SK-N-SH (cell line): ENCODE measurements around the gene ACBD6. TPM values are rescaled to one million over a fixed set of nuclear protein-coding genes. Genes with fewer than 3 reads are reported as not detected.

Experiments used
- CTCF ChIA-PET: fragments of 300-600, 350-600 bp; formaldehyde crosslinking; extraction: SDS; loops from one replicate; lab custom pipeline; 2021; lab: Yijun Ruan, JAX
- POLR2A ChIA-PET: fragments of 350-600 bp; sonication (Branson Sonifier 250); formaldehyde crosslinking; extraction: SDS; loops from one replicate; lab custom pipeline; 2020; ENCODE audit warnings: antibody characterized with exemption, inconsistent platforms; lab: Yijun Ruan, JAX
- DNase-seq: peaks from one replicate; pipeline ENCODE4 v3.0.0; 2012
- H2AFZ ChIP-seq: fragments of 200-600 bp; sonication (generic); 2 replicates; pipeline ENCODE4 v1.8.1; 2016; ENCODE audit warnings: antibody characterized with exemption, mild to moderate bottlenecking, low read depth
- H3F3A ChIP-seq: fragments of 200-600 bp; sonication (generic); replicated peaks from 2 replicates; pipeline ENCODE3; 2016; ENCODE audit warnings: antibody characterized with exemption, mild to moderate bottlenecking; ENCODE audit not compliant: insufficient read depth
- H3K27ac ChIP-seq, 2 experiments: fragments of 200-500 bp in 1 of 2; fragments of 200-600 bp in 1 of 2; sonication (Bioruptor generic) in 1 of 2; sonication (generic), shearing (Covaris generic) in 1 of 2; 2 replicates each; pipeline versions ENCODE4 v1.5.1 to v1.6.1; 2014 to 2016; ENCODE audit warnings: low read depth in 2 of 2, inconsistent platforms in 1 of 2, low read length in 1 of 2, mild to moderate bottlenecking in 1 of 2, mixed read lengths in 1 of 2
- H3K27me3 ChIP-seq: fragments of 200-600 bp; sonication (generic), shearing (Covaris generic); 2 replicates; pipeline ENCODE4 v1.6.1; 2016; ENCODE audit warnings: mixed run types; ENCODE audit not compliant: insufficient read depth
- H3K36me3 ChIP-seq, 2 experiments: fragments of 200-500 bp in 1 of 2; fragments of 200-600 bp in 1 of 2; sonication (Bioruptor generic) in 1 of 2; sonication (generic) in 1 of 2; replicated peaks in 1 of 2; 2 replicates each; pipeline versions ENCODE3 to v1.5.1; 2014 to 2016; ENCODE audit warnings: low read length in 1 of 2, mild to moderate bottlenecking in 1 of 2; ENCODE audit not compliant: insufficient read depth in 2 of 2, control insufficient read depth in 1 of 2
- H3K4me1 ChIP-seq, 2 experiments: fragments of 200-500 bp in 1 of 2; fragments of 200-600 bp in 1 of 2; sonication (Bioruptor generic) in 1 of 2; sonication (generic), shearing (Covaris generic) in 1 of 2; 2 replicates each; pipeline versions ENCODE4 v1.5.1 to v1.6.1; 2014 to 2016; ENCODE audit warnings: low read depth in 1 of 2, low read length in 1 of 2, mixed run types in 1 of 2; ENCODE audit not compliant: insufficient read depth in 2 of 2, control insufficient read depth in 1 of 2
- H3K4me2 ChIP-seq: fragments of 200-600 bp; sonication (generic), shearing (Covaris generic); 2 replicates; pipeline ENCODE4 v1.6.1; 2017; ENCODE audit warnings: mixed run types
- H3K4me3 ChIP-seq, 2 experiments: fragments of 200-500 bp in 1 of 2; fragments of 200-600 bp in 1 of 2; sonication (Bioruptor generic) in 1 of 2; sonication (generic), shearing (Covaris generic) in 1 of 2; 2 replicates each; pipeline versions ENCODE4 v1.5.1 to v1.8.1; 2014 to 2016; ENCODE audit warnings: low read depth in 2 of 2, inconsistent platforms in 1 of 2, low read length in 1 of 2, mild to moderate bottlenecking in 1 of 2, mixed read lengths in 1 of 2, moderate library complexity in 1 of 2
- H3K79me2 ChIP-seq: fragments of 200-600 bp; sonication (generic); 2 replicates; pipeline ENCODE4 v1.8.1; 2017; ENCODE audit warnings: mild to moderate bottlenecking; ENCODE audit not compliant: insufficient read depth
- H3K9ac ChIP-seq: fragments of 200-600 bp; sonication (generic); 2 replicates; pipeline ENCODE4 v1.6.1; 2017; ENCODE audit warnings: mixed run types
- H3K9me2 ChIP-seq: fragments of 200-600 bp; sonication (generic); 2 replicates; pipeline ENCODE4 v1.6.1; 2017; ENCODE audit warnings: mixed run types
- H3K9me3 ChIP-seq: fragments of 200-600 bp; sonication (generic); 2 replicates; pipeline ENCODE4 v1.6.1; 2017; ENCODE audit warnings: mixed run types, mild to moderate bottlenecking, moderate library complexity
- H4K20me1 ChIP-seq: fragments of 200-600 bp; sonication (generic); 2 replicates; pipeline ENCODE4 v1.6.1; 2017; ENCODE audit warnings: mild to moderate bottlenecking, mixed run types; ENCODE audit not compliant: insufficient read depth
- CHD2 ChIP-seq: fragments of 150-350 bp; IDR thresholded peaks from 2 replicates; pipeline ENCODE4 v1.6.1; 2018; ENCODE audit warnings: low read length; ENCODE audit not compliant: partially characterized antibody
- CTCF ChIP-seq: fragments of 200-600 bp; sonication (generic); IDR thresholded peaks from 2 replicates; pipeline ENCODE4 v1.6.1; 2017; ENCODE audit warnings: antibody characterized with exemption, mild to moderate bottlenecking, moderate library complexity
- ELF1 ChIP-seq: IDR thresholded peaks from 2 replicates; pipeline ENCODE4 v1.4.0; 2012
- EP300 ChIP-seq, 2 experiments: IDR thresholded peaks; 2 replicates each; pipeline versions ENCODE4 v1.4.0 to v1.6.1; 2012; ENCODE audit warnings: borderline replicate concordance in 1 of 2, low read depth in 1 of 2, low read length in 1 of 2
- FOXJ3 ChIP-seq: sonication (generic); formaldehyde crosslinking; IDR thresholded peaks from 2 replicates; pipeline ENCODE4 v1.5.1; 2020; ENCODE audit warnings: mild to moderate bottlenecking, missing genetic modification reagents
- FOXM1 ChIP-seq: IDR thresholded peaks from 2 replicates; pipeline ENCODE4 v1.4.0; 2012; ENCODE audit warnings: low read depth, mild to moderate bottlenecking
- JUND ChIP-seq: IDR thresholded peaks from 2 replicates; pipeline ENCODE4 v1.4.0; 2012
- NFIC ChIP-seq: IDR thresholded peaks from 2 replicates; pipeline ENCODE4 v1.4.0; 2012; ENCODE audit warnings: borderline replicate concordance
- NRF1 ChIP-seq: IDR thresholded peaks from 2 replicates; pipeline ENCODE4 v1.6.1; 2012; ENCODE audit warnings: low read depth, mild to moderate bottlenecking, low read length
- RCOR1 ChIP-seq: fragments of 150-350 bp; IDR thresholded peaks from 2 replicates; pipeline ENCODE4 v1.6.1; 2017; ENCODE audit warnings: antibody characterized with exemption, low read length
- REST ChIP-seq: IDR thresholded peaks from 2 replicates; pipeline ENCODE4 v1.6.1; 2012; ENCODE audit warnings: mild to moderate bottlenecking, low read depth, low read length, moderate library complexity
- SIN3A ChIP-seq: IDR thresholded peaks from 2 replicates; pipeline ENCODE4 v1.6.1; 2012; ENCODE audit warnings: low read depth, mild to moderate bottlenecking, low read length, moderate library complexity, borderline replicate concordance
- TAF1 ChIP-seq: IDR thresholded peaks from 2 replicates; pipeline ENCODE4 v1.6.1; 2012; ENCODE audit warnings: low read depth, mild to moderate bottlenecking, low read length, moderate library complexity, borderline replicate concordance
- TCF12 ChIP-seq: IDR thresholded peaks from 2 replicates; pipeline ENCODE4 v1.4.0; 2012
- TEAD4 ChIP-seq: IDR thresholded peaks from 2 replicates; pipeline ENCODE4 v1.4.0; 2012; ENCODE audit warnings: mild to moderate bottlenecking, borderline replicate concordance; ENCODE audit not compliant: insufficient read depth
- YY1 ChIP-seq: IDR thresholded peaks from 2 replicates; pipeline ENCODE4 v1.4.0; 2012; ENCODE audit warnings: low read depth, mild to moderate bottlenecking
- WGBS: methylation state at CpG from one replicate; pipeline ENCODE4 v1.1.6; 2017; ENCODE audit warnings: low lambda C conversion rate; 5-methylcytosine and 5-hydroxymethylcytosine counted together
- polyA plus RNA-seq, 3 experiments: library from polyadenylated mRNA; depleted of rRNA; stranded (reverse); fragments of >200 nt; gene quantifications; 2 replicates each; pipeline ENCODE4 v1.2.3, GENCODE V29; 2012
- TF ChIP-seq, protein P1 (sequence below): fragments of 150-350 bp; IDR thresholded peaks from 2 replicates; pipeline ENCODE4 v1.6.1; 2016; ENCODE audit warnings: mild to moderate bottlenecking, low read depth, low read length

ACBD6 gene
- polyA plus RNA-seq, 1 of the 3 experiments (the other 2 are of a cell fraction): 60.9 TPM

DNA sequence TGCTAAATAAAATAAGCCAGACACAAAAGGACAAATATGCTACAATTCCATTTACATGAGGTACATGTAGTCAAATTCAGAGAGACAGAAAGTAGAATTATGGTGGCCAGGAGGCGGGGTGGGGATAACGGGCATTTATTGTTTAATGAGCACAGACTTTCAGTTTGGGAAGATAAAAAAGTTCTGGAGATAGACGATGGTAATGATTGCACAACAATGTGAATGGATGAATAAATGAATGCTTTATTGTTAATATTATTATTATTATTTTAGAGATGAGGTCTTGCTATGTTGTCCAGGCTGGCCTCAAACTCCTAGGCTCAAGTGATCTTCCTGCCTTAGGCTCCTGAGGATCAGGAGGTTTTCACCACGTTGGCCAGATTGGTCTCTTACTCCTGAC lies 150.4 kb downstream of the ACBD6 start:
- 91% methylated on average over 4 of the region's 4 CpGs for WGBS
- Histone ChIP-seq H3K79me2 (peaks cover 8% of the 10 kb centered on the region; the same call in 1 of the 2 replicates), H4K20me1 (no peaks in the 10 kb centered on the region), H3K27me3 (no peaks in the 10 kb centered on the region), H3F3A (no peaks in the 10 kb centered on the region), H3K4me1 (peaks cover 0 to 11% of the 10 kb centered on the region in 2 experiments; a peak in 3 of 4 replicates), H3K9ac (no peak overlapping the region), H3K9me2 (no peaks in the 10 kb centered on the region), H3K36me3 (no peaks in the 10 kb centered on the region), H2AFZ (no peak overlapping the region), H3K4me2 (no peak overlapping the region), H3K27ac (no peak overlapping the region), H3K4me3 (no peak overlapping the region), H3K9me3 (no peaks in the 10 kb centered on the region)
- TF ChIP-seq FOXJ3 (CRISPR knock-in tag) (no peak), YY1 (no peak), JUND (no peak), NRF1 (no peak), EP300 (IDR thresholded peaks at IDR 0.05; ENCODE audit: borderline replicate concordance in 1 of 2, low read depth in 1 of 2, low read length in 1 of 2) (no peak), TAF1 (no peak), REST (no peak), CHD2 (no peak), NFIC (no peak), FOXM1 (no peak), SIN3A (no peak)
- TF ChIP-seq, protein P1, sequence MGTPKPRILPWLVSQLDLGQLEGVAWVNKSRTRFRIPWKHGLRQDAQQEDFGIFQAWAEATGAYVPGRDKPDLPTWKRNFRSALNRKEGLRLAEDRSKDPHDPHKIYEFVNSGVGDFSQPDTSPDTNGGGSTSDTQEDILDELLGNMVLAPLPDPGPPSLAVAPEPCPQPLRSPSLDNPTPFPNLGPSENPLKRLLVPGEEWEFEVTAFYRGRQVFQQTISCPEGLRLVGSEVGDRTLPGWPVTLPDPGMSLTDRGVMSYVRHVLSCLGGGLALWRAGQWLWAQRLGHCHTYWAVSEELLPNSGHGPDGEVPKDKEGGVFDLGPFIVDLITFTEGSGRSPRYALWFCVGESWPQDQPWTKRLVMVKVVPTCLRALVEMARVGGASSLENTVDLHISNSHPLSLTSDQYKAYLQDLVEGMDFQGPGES: no peak
- ChIA-PET CTCF (no interaction called here), POLR2A (no interaction called here)
- DNase-seq: no peak

- POLR2A ChIA-PET: no interaction called here
- Histone ChIP-seq H3K27ac (no peak overlapping the region), H2AFZ (no peak overlapping the region), H3K9me2 (no peaks in the 10 kb centered on the region), H3K4me1 (peaks cover 0 to 7% of the 10 kb centered on the region in 2 experiments; a peak in 3 of 4 replicates), H4K20me1 (no peaks in the 10 kb centered on the region; the same call in 1 of the 2 replicates), H3K36me3 (no peaks in the 10 kb centered on the region), H3K9me3 (no peaks in the 10 kb centered on the region)
- TF ChIP-seq CTCF (no peak), FOXJ3 (CRISPR knock-in tag) (no peak), TEAD4 (no peak), TCF12 (no peak), ELF1 (no peak), NFIC (no peak), NRF1 (no peak), REST (no peak), EP300 (IDR thresholded peaks at IDR 0.05; ENCODE audit: borderline replicate concordance in 1 of 2, low read depth in 1 of 2, low read length in 1 of 2) (no peak), RCOR1 (no peak)
- TF ChIP-seq, all 33 proteins: peak for 0
- Histone ChIP-seq H3K9ac (no peak overlapping the region), H3K4me3 (no peak overlapping the region), H3K4me2 (no peak overlapping the region), H3K79me2 (no peaks in the 10 kb centered on the region; the same call in 1 of the 2 replicates), H3F3A (peaks cover 6% of the 10 kb centered on the region), H3K27me3 (no peaks in the 10 kb centered on the region)
- CTCF ChIA-PET: no interaction called here
- DNase-seq: no peak
Measured at GRCh38 chr1:180345148-180345547, 157.2 kb downstream of the ACBD6 start.
